Epithelial cell of proximal tubule (primary cell): ENCODE measurements around the gene RAB7A. TPM values are rescaled to one million over a fixed set of nuclear protein-coding genes. Genes with fewer than 3 reads are reported as not detected.

Experiments
- DNase-seq: peaks from one replicate; pipeline ENCODE4 v3.0.0-alpha.2; 2011; ENCODE audit warnings: low read depth
- H3K4me3 ChIP-seq: 2 replicates; pipeline ENCODE4 v1.5.1; 2011; ENCODE audit warnings: low read depth, mild to moderate bottlenecking, low read length
- total RNA-seq: library from RNA; depleted of rRNA; stranded (reverse); fragments of >200 nt; gene quantifications from 2 replicates; pipeline ENCODE4 v1.2.3, GENCODE V29; 2015
- TF ChIP-seq, protein P1 (sequence below): conservative IDR thresholded peaks from 2 replicates; pipeline ENCODE4 v1.5.1; 2012; ENCODE audit warnings: low read depth, mild to moderate bottlenecking, low read length

Gene RAB7A
- total RNA-seq, 1 donor from 2014 or later: 55.6 TPM

DNA sequence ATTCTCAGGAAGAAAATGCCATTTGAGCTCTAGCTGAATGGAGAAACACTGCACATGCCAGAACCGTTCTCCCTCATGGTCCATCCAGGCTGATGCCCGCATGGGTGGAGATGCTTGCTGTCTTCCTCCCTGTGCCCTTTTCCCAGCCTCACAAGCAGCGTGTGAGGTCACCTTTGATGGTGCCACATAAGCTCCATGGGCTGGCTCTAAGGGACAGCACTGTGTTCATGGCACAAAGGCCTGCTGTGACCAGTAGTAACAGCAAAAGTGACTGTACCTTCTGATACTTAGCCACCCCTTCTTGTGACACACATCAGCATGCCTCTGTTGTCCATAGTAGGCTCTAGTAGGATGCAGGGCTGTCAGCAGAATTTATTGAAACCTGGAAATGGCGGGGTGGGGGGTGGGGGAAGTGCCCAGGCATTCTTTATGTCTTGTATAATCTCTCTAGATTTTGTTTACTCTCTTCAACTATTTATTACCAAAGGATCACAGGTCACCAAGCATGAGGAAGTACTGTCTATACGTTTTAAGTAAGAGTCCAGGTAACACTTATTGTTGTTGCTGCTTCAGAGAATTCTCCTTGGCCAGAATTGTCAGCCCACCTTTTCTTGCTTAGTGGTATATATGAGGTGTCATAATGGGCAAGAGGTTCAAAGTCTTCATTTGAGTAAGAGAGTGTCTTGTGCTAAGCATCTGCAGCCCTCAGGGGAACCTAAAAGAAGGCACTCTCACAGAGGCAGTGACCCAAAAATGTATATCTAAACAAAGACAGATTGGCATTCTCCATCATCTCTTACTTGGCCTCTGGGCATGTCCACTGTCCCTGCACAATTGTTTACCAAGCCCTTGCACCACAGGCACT lies 56.5 kb downstream of the RAB7A start:
- TF ChIP-seq, protein P1, sequence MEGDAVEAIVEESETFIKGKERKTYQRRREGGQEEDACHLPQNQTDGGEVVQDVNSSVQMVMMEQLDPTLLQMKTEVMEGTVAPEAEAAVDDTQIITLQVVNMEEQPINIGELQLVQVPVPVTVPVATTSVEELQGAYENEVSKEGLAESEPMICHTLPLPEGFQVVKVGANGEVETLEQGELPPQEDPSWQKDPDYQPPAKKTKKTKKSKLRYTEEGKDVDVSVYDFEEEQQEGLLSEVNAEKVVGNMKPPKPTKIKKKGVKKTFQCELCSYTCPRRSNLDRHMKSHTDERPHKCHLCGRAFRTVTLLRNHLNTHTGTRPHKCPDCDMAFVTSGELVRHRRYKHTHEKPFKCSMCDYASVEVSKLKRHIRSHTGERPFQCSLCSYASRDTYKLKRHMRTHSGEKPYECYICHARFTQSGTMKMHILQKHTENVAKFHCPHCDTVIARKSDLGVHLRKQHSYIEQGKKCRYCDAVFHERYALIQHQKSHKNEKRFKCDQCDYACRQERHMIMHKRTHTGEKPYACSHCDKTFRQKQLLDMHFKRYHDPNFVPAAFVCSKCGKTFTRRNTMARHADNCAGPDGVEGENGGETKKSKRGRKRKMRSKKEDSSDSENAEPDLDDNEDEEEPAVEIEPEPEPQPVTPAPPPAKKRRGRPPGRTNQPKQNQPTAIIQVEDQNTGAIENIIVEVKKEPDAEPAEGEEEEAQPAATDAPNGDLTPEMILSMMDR: no peak
- DNase-seq: no peak
- H3K4me3 ChIP-seq: no peak overlapping the region

DNA sequence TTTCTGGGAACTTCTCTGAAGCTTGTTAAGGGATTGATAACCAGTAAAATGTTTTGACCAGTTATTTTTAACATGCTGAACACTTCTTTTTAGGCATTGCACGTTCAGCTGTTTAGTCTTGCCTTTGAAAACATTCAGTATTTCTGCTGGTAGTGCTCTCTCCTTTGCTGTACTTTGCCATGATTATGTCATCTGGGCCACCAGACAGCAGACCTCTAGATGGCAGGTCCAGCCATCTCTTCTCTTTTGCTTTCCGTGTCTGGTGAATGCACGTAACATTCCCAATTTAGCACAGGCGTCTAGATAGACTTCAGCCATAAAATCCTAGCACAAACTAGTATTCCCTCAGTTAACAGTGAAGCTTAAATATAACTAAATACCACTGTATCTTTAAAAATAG lies 57.8 kb downstream of the RAB7A start:
- TF ChIP-seq, protein P1: no peak
- no peak for DNase-seq
- no peak overlapping the region for H3K4me3 ChIP-seq

DNA sequence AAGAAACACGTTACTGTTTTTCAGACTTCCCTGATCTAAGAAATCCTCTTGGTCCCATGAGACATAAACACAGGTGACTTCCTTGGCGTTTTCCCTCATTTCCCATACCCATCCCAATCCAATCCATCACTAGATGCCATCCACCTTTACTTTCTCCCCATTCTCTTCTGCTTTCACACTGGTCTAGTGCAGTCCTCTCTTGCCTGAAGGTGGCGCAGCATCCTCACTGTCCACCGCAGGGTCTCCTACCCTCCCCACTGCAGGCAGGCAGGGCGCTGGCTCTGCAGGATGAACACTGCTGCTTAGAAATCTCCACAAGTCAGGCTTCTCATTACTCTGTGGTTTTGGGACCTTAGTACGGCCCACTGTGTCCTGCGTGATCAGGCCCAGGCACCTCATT lies 58.2 kb downstream of the RAB7A start:
- no peak for DNase-seq
- H3K4me3 ChIP-seq: no peak overlapping the region
- TF ChIP-seq, protein P1: peak; percentile 64

DNA sequence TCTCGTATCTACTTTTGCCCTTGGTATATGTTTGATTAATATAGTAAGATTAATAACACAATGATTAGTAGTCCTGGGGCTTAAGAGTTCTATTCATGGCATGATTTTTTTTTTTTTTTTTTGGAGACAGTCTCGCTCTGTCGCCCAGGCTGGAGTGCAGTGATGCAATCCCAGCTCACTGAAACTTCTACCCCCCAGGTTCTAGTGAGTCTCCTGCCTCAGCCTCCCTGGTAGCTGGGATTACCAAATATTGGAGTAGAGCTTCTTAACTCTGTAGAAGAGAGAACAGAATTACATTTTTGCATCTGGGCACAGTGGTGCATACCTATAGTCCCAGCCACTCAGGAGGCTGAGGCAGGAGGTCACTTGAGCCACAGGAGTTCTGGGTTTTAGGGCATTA lies 58.9 kb downstream of the RAB7A start:
- TF ChIP-seq, protein P1: no peak
- DNase-seq: no peak
- no peak overlapping the region for H3K4me3 ChIP-seq

DNA sequence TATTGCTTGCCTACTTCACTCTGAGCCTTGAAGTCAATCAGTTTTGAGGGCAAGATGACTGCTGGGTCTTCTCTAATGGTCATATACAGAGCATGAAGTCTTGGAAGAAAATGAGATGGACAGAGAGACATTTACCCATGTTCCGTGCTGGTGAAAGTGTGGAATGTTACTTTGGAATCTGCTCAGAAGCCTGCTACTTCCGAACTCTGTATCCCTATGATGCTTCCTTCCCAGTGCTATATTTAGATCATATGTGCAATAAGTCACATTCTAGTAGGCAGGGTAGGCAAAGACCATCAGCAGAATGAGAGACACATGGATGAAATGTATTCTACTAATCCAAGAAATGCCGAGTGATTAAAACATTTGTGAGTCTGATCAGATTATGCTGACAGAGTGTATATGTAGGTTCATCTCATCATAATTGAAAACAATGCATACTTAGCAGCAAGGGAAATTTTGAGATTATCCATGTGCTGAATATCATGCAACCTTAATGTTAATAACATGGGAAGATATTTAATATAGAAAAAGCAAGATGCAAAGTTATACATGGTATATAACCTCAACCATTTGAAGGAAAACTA lies 60.5 kb downstream of the RAB7A start:
- no peak for DNase-seq
- TF ChIP-seq, protein P1: no peak
- no peak overlapping the region for H3K4me3 ChIP-seq

DNA sequence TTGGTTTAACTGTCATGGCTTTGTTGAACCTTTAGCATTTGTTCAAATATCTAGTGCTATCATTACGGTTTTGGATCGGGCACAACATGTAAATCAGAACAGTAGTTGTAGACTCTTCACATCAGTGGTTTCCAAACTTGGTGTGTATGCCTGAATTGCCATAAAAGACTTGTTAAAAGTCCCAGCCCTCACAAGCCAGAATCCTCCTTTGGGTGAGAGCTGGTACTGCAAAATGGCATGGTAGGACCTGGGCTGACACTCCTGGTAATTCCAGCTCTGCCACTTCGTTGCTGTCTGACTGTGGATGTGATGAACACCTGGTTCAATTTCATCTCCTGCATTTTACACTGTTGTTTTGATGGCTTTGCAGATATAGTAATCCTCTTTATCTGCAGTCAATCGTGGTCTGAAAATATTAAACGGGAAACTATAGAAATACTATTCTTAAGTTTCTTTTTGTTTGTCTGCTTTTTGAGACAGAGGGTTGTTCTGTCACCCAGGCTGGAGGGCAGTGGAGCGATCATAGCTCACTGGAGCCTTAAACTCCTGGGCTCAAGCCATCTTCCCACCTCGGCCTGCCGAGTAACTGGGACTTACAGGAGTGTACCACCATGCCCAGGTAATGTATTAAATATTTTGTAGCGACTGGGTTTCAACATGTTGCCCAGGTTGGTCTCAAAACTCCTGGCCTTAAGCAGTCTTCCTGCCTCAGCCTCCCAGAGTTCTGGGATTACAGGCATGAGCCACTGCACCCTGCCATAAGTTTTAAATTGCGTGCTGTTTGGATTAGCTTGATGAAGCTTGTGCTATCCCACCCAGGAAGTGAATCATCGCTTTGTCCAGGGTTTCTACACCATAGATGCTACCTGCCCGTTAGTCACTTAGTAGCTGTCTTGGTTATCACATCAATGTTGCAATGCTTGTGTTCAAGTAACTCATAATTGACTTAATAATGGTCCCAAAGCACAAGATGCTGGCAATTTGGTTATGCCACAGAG lies 61.6 kb downstream of the RAB7A start:
- peak; percentile 78 for DNase-seq
- H3K4me3 ChIP-seq: peak overlapping the region; percentile 10

More for the DNA sequence above, 61.6 kb downstream of the RAB7A start:
- TF ChIP-seq, protein P1: peak; percentile 51
